GM10266 (cell line): Measurements from ENCODE around the gene FBLN1.

Experiments
- DNase-seq: peaks from one replicate; pipeline ENCODE4 v3.0.0; 2012; ENCODE audit errors: extremely low spot score
- TF ChIP-seq, protein P1 (sequence below): IDR thresholded peaks from 2 replicates; pipeline ENCODE4 v1.5.1; 2012; ENCODE audit warnings: mild to moderate bottlenecking, low read depth; ENCODE audit not compliant: control insufficient read depth, insufficient read depth; ENCODE audit errors: missing control alignments

FBLN1 gene

DNA sequence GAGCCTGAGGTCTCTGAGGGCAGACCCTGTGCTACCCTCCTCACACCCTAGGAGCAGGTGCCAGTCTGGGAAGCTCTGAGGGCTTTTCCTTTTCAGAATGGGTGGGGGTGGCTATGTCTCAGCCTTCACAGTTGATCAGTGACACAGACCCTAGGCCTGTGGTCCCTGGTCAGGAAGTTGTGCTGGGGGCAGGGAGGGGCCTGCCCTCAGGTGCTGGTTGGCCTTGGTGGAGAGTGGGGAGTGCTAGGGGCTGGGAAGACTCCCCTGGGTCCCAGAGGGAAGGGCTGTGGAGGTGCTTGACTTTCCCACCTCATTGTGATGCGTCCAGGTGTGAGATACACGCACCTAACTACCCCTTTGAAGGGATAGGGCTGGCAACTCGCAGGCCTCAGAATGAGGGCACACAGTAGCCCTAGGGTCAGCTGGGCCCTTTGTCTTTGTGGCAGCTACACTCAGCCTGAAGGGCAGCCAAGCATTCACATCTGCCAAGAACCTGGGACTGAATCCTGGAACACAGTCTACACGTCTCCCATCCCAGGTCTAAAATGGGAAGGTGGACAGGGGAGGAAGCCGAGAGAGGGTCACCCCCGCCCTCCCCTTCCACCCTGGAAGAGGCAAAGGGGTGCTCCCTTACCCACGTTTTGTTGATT lies 137.7 kb downstream of the FBLN1 start:
- TF ChIP-seq, protein P1, sequence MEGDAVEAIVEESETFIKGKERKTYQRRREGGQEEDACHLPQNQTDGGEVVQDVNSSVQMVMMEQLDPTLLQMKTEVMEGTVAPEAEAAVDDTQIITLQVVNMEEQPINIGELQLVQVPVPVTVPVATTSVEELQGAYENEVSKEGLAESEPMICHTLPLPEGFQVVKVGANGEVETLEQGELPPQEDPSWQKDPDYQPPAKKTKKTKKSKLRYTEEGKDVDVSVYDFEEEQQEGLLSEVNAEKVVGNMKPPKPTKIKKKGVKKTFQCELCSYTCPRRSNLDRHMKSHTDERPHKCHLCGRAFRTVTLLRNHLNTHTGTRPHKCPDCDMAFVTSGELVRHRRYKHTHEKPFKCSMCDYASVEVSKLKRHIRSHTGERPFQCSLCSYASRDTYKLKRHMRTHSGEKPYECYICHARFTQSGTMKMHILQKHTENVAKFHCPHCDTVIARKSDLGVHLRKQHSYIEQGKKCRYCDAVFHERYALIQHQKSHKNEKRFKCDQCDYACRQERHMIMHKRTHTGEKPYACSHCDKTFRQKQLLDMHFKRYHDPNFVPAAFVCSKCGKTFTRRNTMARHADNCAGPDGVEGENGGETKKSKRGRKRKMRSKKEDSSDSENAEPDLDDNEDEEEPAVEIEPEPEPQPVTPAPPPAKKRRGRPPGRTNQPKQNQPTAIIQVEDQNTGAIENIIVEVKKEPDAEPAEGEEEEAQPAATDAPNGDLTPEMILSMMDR, result no peak
- no peak for DNase-seq

DNA sequence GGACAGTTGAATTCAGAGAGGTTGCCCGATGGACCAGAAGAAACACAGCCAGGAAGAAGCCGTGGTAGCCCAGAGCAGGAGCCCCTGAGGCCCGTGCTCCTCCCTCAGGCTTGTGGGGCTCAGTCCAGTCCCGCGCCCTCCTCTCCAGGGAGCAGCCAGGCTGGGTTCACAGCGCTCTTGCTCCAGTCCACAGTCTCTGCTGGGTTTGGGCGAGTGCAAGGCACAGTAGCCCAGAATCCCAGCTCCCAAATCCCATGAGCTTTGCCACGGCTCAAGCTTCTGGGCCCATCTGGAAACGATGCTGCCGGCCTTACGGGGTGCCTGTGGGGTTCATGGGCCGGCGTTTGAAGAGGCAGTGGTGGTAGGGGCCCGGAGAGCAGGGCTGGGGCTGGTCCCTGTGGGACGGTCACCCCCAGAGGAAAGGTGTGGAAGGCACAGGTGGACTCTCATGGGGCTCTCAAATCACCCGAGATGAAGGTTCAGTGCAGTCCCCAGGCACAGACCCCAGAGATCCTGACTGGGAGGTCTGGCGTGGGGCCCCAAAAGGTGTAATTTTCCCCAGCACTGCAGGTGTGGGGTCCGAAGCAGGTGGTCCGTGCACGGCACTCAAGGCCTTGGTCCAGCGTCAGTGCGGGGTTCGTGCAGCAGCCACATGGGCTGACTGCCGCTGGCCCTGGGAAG lies 138.4 kb downstream of the FBLN1 start:
- no peak for DNase-seq
- TF ChIP-seq, protein P1, result no peak

DNA sequence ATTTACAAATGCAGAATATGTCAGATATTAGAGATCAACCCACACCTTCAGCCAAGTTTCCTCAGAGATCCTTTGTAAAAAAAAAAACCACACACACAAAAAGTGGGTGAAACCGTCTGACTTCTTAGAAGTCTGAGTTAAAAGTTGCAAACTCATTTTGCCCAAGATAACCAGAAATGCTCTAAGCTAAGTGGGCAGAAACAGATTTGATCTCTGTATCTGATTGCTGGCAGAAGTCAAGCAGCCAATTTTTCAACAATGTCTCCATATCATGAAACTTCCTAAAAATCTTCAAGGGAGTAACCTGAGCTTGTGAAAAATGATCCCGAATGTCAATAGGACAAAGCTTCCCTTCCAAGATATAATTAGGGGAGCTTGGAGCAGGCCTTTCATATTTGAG lies 140.3 kb downstream of the FBLN1 start:
- no peak for DNase-seq

DNA sequence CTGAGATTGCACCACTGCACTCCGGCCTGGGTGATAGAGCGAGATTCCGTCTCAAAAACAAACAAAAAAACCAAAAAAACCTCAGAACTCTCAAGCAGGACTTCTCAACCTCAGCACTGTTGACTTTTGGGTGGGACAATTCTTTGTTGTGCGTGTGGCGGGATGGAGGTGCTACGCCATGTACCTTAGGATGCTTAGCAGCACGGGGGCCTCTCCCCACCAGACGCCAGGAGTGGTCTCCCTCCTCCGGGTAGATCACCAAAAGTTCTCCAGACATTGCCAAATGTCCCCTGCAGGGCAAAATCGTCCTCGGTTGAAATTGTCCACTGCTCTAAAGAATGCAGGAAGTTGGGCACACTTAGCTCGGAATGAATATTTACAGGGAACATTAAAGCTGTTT lies 142.0 kb downstream of the FBLN1 start:
- TF ChIP-seq, protein P1, result no peak
- DNase-seq, result no peak

More for the DNA sequence above, 140.3 kb downstream of the FBLN1 start:
- TF ChIP-seq, protein P1, result no peak

DNA sequence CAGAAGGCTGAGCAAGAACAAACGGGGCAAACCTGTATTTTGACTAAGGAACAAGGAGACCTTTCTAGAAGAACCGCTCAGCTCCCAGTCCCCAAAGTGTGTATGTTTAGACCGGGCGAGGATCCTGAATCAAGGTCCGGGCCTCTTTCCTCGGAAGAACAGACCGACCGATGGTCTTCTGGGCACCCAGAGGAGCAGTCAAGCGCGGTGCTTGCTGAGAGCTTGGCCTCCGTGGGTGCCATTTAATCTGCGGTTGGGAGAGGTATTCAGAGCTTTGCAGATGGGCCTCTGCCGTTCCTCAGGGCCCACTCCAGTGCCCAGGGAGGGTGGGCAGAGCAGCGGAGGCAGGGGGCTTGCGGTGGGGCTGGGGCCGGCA lies 142.5 kb downstream of the FBLN1 start:
- DNase-seq, result no peak
- TF ChIP-seq, protein P1, result no peak

DNA sequence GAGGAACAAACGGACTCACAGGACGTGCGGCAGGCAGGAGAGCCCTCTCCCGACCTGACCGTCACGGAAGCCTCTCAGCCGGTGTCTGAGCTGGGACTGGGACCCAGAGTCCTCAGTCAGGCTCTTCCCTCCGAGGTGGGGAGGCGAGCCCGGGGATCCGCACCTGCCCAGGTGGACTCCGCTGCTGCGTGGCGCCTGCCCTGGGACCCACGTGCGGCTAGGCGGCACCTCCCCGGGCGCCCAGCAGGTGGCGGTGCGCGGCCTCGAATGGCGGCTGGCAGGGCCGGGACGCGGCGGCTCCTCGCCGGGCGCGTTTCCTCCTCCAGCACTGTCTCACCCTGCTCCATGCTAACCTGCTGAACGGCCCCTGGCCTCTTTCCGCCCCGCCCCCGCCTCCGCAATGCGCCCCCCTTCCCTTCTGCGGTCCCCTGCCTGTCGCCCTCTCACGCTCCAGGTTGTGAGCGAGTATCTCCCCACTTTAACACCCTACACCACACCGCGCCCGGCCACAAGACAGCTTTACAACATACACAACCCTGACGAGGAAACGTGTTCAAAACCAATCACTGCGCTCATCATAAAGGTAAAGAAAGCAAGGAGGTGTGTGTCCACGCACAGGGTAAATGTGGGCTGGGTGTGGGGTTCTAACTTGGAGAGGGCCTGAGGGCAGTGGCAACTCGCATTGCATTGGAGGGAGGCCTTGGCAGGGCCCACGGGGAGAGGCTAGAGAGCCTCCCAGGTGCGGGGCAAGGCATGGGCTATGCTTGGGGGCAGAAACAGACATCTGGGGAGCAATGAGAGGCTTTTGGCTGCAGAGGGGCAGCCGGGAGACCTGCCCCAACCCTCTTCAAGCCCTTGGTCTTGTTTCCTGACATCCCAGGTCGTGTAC lies 143.1 kb downstream of the FBLN1 start:
- peak; percentile 84 for DNase-seq
- TF ChIP-seq, protein P1, result peak; percentile 97
